Coronary artery (tissue), 2 donors: ENCODE measurements around the gene BTN2A1.
"Not testable (repeated sequence)": the region's sequence is repeated elsewhere in the genome, so short reads cannot be mapped to it uniquely, and the experiment has no call there.

ENCODE experiments used
- DNase-seq: peaks from one replicate; pipeline ENCODE4 v3.0.0-alpha.2; 2017; ENCODE audit warnings: low spot score
- H3K27ac ChIP-seq, 2 donors: fragments of 200-600 bp; sonication (generic); one replicate each; pipeline ENCODE4 v1.5.1; 2016 to 2019
- H3K4me3 ChIP-seq: fragments of 200-600 bp; sonication (generic); 2 replicates; pipeline ENCODE4 v1.5.1; 2016; ENCODE audit warnings: mild to moderate bottlenecking, moderate library complexity
- TF ChIP-seq, protein P1 (sequence below): fragments of 200-600 bp; sonication (generic); IDR thresholded peaks from one replicate; pipeline ENCODE4 v1.5.1; 2019; ENCODE audit warnings: antibody characterized with exemption

BTN2A1 gene

GRCh38 chr6:26415036-26415614 is 42.6 kb upstream of the BTN2A1 start:
- DNase-seq = no peak
- TF ChIP-seq, protein P1, sequence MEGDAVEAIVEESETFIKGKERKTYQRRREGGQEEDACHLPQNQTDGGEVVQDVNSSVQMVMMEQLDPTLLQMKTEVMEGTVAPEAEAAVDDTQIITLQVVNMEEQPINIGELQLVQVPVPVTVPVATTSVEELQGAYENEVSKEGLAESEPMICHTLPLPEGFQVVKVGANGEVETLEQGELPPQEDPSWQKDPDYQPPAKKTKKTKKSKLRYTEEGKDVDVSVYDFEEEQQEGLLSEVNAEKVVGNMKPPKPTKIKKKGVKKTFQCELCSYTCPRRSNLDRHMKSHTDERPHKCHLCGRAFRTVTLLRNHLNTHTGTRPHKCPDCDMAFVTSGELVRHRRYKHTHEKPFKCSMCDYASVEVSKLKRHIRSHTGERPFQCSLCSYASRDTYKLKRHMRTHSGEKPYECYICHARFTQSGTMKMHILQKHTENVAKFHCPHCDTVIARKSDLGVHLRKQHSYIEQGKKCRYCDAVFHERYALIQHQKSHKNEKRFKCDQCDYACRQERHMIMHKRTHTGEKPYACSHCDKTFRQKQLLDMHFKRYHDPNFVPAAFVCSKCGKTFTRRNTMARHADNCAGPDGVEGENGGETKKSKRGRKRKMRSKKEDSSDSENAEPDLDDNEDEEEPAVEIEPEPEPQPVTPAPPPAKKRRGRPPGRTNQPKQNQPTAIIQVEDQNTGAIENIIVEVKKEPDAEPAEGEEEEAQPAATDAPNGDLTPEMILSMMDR = no peak
- Histone ChIP-seq H3K27ac (no peak overlapping the region), H3K4me3 (no peak overlapping the region)

DNA sequence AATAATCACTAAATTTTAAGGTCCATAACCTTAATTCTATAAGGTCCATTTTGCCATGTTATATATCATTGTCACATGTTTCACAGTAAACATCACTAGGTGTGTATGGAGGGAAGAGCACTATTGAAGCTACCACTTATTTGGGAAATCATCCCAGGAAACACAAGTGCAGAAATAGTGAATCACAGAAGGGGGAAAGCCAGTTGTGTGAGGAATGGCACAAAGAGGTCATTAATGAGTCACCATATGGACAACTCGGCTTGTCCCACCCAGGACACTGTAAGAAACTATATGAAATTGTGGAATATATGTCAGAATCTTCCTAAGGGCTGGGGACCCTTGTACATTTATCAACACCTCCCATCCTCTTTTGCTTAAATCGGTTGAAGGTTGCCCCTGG is 42.0 kb upstream of the BTN2A1 start:
- TF ChIP-seq, protein P1 = no peak
- Histone ChIP-seq H3K27ac (no peak overlapping the region), H3K4me3 (no peak overlapping the region)
- no peak for DNase-seq

DNA sequence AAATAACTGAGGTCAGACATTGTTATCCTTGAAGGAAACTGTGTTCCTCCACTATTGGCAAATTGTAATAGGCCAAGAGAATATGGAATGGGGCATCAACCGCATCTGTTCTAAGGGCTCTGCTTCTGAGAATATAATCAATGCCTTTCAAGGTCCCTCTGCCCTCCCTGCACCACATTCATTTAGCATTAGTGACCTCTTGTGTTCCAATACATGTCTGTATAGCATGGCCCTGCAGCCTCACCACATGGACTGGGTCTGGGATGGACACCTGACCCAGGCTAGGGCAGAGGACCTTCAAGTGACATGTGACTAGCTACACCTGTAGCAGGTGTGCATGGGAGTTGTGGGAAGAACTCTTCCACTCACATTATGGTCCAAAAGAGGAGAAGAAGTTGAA is 41.5 kb upstream of the BTN2A1 start:
- Histone ChIP-seq H3K4me3 (no peak overlapping the region), H3K27ac (no peak overlapping the region)
- TF ChIP-seq, protein P1 = no peak

GRCh38 chr6:26418077-26418476 is 39.7 kb upstream of the BTN2A1 start:
- H3K27ac ChIP-seq, DNase-seq, H3K4me3 ChIP-seq: not testable (repeated sequence)

More for the DNA sequence above, 41.5 kb upstream of the BTN2A1 start:
- DNase-seq = no peak

DNA sequence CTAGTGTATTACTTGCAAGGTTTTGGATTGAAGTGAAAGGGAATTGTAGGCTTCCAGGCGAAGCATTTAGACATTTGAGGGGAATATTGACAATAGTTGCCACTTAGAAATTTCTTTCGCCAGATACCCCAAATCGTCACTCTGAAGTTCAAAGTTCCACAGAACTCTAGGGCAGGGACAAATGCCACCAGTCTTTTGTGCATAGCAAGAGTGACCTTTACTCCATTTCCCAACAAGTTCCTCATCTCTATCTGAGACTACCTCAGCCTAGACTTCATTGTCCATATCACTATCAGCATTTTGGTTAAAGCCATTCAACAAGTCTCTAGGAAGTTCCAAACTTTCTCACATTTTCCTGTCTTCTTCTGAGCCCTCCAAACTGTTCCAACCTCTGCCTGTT is 39.0 kb upstream of the BTN2A1 start:
- not testable (repeated sequence) for DNase-seq, H3K4me3 ChIP-seq, H3K27ac ChIP-seq

DNA sequence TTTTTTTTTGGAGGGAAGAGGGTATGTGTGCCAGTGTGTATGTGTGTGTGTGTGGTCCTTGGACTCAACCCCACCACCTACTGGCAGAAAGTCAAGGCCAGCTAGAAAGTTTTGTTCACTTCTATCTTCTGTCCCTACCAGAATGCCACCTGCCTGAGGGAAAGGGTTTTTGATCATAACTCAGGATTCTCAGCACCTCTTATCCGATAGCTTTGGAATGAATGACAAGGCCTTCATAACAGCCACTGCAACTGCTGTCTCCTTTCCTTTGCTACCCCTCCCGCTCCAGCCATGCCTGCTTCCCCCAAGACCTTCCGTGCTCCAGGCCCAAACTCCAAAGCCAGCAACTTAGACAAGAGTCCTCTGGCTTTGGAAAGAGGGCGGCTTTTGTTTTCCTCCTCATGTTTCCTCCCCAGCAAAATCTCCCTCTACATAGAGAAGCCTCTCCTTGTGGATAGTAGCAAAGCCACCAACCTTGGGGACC is 37.0 kb upstream of the BTN2A1 start:
- Histone ChIP-seq H3K4me3 (peak overlapping the region; percentile 78), H3K27ac (peak overlapping the region; percentile 85 to 87)
- DNase-seq = no peak
- TF ChIP-seq, protein P1 = no peak

GRCh38 chr6:26421259-26422144 is 36.3 kb upstream of the BTN2A1 start:
- Histone ChIP-seq H3K4me3 (peak overlapping the region; percentile 78), H3K27ac (peak overlapping the region; percentile 85 to 87)
- DNase-seq = peak; percentile 88
- TF ChIP-seq, protein P1 = no peak

- TF ChIP-seq, protein P1 = no peak
- DNase-seq = no peak
- peak overlapping the region; percentile 78 for H3K4me3 ChIP-seq
- H3K27ac ChIP-seq = no peak overlapping the region
These were observed 35.4 kb upstream of the BTN2A1 start for GRCh38 chr6:26422329-26422728.
